Uterus (tissue), 2 donors: Measurements from ENCODE around the gene TPMT.

Experiments
- POLR2A ChIP-seq, 2 donors: fragments of 450-650 bp; IDR thresholded peaks; one replicate each; pipeline ENCODE4 v1.6.1; 2016; ENCODE audit warnings: antibody characterized with exemption in 2 of 2, mild to moderate bottlenecking in 1 of 2, moderate library complexity in 1 of 2
- TF ChIP-seq, protein P1 (sequence below), 4 experiments: fragments of 200-600 bp in 2 of 4; fragments of 450-650 bp in 2 of 4; sonication (generic) in 2 of 4; IDR thresholded peaks; one replicate each; pipeline ENCODE4 v1.5.1; 2016 to 2019; ENCODE audit warnings: antibody characterized with exemption in 4 of 4, mild to moderate bottlenecking in 2 of 4, moderate library complexity in 1 of 4

GRCh38 chr6:18186540-18187250 is 31.8 kb upstream of the TPMT start:
- TF ChIP-seq, protein P1, sequence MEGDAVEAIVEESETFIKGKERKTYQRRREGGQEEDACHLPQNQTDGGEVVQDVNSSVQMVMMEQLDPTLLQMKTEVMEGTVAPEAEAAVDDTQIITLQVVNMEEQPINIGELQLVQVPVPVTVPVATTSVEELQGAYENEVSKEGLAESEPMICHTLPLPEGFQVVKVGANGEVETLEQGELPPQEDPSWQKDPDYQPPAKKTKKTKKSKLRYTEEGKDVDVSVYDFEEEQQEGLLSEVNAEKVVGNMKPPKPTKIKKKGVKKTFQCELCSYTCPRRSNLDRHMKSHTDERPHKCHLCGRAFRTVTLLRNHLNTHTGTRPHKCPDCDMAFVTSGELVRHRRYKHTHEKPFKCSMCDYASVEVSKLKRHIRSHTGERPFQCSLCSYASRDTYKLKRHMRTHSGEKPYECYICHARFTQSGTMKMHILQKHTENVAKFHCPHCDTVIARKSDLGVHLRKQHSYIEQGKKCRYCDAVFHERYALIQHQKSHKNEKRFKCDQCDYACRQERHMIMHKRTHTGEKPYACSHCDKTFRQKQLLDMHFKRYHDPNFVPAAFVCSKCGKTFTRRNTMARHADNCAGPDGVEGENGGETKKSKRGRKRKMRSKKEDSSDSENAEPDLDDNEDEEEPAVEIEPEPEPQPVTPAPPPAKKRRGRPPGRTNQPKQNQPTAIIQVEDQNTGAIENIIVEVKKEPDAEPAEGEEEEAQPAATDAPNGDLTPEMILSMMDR (IDR thresholded peaks at IDR 0.05): no peak
- no peak for TF ChIP-seq POLR2A (IDR thresholded peaks at IDR 0.05)
